GM18870 (cell line): ENCODE measurements around the gene KLF11.
"Not testable (repeated sequence)": the region's sequence is repeated elsewhere in the genome, so short reads cannot be mapped to it uniquely, and the experiment has no call there.

Experiments
- ATAC-seq: cut with Tn5 transposase; IDR thresholded peaks from one replicate; pipeline ENCODE4 v1.9.1; 2021; ENCODE audit warnings: moderate library complexity; ENCODE audit not compliant: unreplicated experiment

KLF11 gene

GRCh38 chr2:10080536-10081304, 37.4 kb downstream of the KLF11 start:
- ATAC-seq: no peak

GRCh38 chr2:10083046-10083445, 39.7 kb downstream of the KLF11 start:
- no peak for ATAC-seq

- peak; percentile 40 for ATAC-seq
Observed at GRCh38 chr2:10083692-10084211, 40.4 kb downstream of the KLF11 start.

- no peak for ATAC-seq
Observed at GRCh38 chr2:10084223-10084865, 41.0 kb downstream of the KLF11 start.

GRCh38 chr2:10085043-10085667, 41.8 kb downstream of the KLF11 start:
- ATAC-seq: no peak

GRCh38 chr2:10085668-10086059, 42.3 kb downstream of the KLF11 start:
- ATAC-seq: no peak

GRCh38 chr2:10086950-10087349, 43.6 kb downstream of the KLF11 start:
- ATAC-seq: no peak

GRCh38 chr2:10087360-10087759, 44.0 kb downstream of the KLF11 start:
- no peak for ATAC-seq

GRCh38 chr2:10089565-10090190, 46.3 kb downstream of the KLF11 start:
- ATAC-seq: peak; percentile 50

GRCh38 chr2:10091182-10091888, 48.0 kb downstream of the KLF11 start:
- no peak for ATAC-seq

- ATAC-seq: not testable (repeated sequence)
Observed at GRCh38 chr2:10091889-10092244, 48.5 kb downstream of the KLF11 start.

GRCh38 chr2:10094271-10094814, 51.0 kb downstream of the KLF11 start:
- no peak for ATAC-seq

GRCh38 chr2:10095175-10095574, 51.8 kb downstream of the KLF11 start:
- ATAC-seq: no peak

- no peak for ATAC-seq
Observed at GRCh38 chr2:10096641-10097040, 53.3 kb downstream of the KLF11 start.

- peak; percentile 42 for ATAC-seq
Observed at GRCh38 chr2:10097352-10098148, 54.2 kb downstream of the KLF11 start.

- ATAC-seq: no peak
Observed at GRCh38 chr2:10101491-10101890, 58.1 kb downstream of the KLF11 start.

GRCh38 chr2:10103179-10103578, 59.8 kb downstream of the KLF11 start:
- no peak for ATAC-seq
